DND-41 (cell line): Measurements from ENCODE around the gene FBN1.

ENCODE experiments used
- ATAC-seq: fragments of 200-7000 bp; cut with Tn5 transposase; 3 replicates; pipeline ENCODE4 v1.9.1; 2021; ENCODE audit warnings: low read depth; ENCODE audit not compliant: insufficient read depth
- DNase-seq: peaks from one replicate; pipeline ENCODE4 v3.0.0-alpha.2; 2020
- H2AFZ ChIP-seq: 2 replicates; pipeline ENCODE4 v1.6.0; 2012; ENCODE audit warnings: low read depth, low read length
- H3K27ac ChIP-seq: 2 replicates; pipeline ENCODE4 v1.5.1; 2012; ENCODE audit warnings: low read length, inconsistent platforms
- H3K27me3 ChIP-seq: fragments of 200-600 bp; sonication (generic); 2 replicates; pipeline ENCODE4 v1.6.0; 2012; ENCODE audit warnings: low read length, mild to moderate bottlenecking, inconsistent platforms; ENCODE audit not compliant: insufficient read depth, poor library complexity
- H3K36me3 ChIP-seq: 2 replicates; pipeline ENCODE4 v1.5.1; 2012; ENCODE audit warnings: low read length, inconsistent platforms; ENCODE audit not compliant: insufficient read depth
- H3K4me1 ChIP-seq: 2 replicates; pipeline ENCODE4 v1.5.1; 2012; ENCODE audit warnings: mild to moderate bottlenecking, low read length; ENCODE audit not compliant: insufficient read depth
- H3K4me2 ChIP-seq: 2 replicates; pipeline ENCODE4 v1.6.0; 2012; ENCODE audit warnings: mild to moderate bottlenecking, moderate library complexity, low read length, inconsistent platforms; ENCODE audit not compliant: insufficient read depth
- H3K4me3 ChIP-seq, 2 experiments: fragments of 200-600 bp in 1 of 2; shearing (Covaris generic) in 1 of 2; 2 replicates each; pipeline ENCODE4 v1.5.1; 2012 to 2016; ENCODE audit warnings: inconsistent platforms in 2 of 2, low read length in 2 of 2, mild to moderate bottlenecking in 2 of 2, low read depth in 1 of 2, moderate library complexity in 1 of 2
- H3K79me2 ChIP-seq: 2 replicates; pipeline ENCODE4 v1.6.0; 2012; ENCODE audit warnings: low read length, inconsistent platforms; ENCODE audit not compliant: insufficient read depth
- H3K9ac ChIP-seq: 2 replicates; pipeline ENCODE4 v1.6.0; 2012; ENCODE audit warnings: low read depth, mild to moderate bottlenecking, inconsistent platforms, low read length, moderate library complexity
- H3K9me3 ChIP-seq: 2 replicates; pipeline ENCODE4 v1.5.1; 2012; ENCODE audit warnings: low read length, moderate library complexity, mild to moderate bottlenecking, inconsistent platforms; ENCODE audit not compliant: insufficient read depth, severe bottlenecking
- H4K20me1 ChIP-seq: 2 replicates; pipeline ENCODE4 v1.6.0; 2012; ENCODE audit warnings: low read length; ENCODE audit not compliant: insufficient read depth
- EZH2 ChIP-seq: IDR thresholded peaks from 3 replicates; pipeline ENCODE4 v1.6.1; 2012; ENCODE audit warnings: borderline replicate concordance, low read depth, mild to moderate bottlenecking, moderate library complexity, low read length, inconsistent platforms; ENCODE audit not compliant: severe bottlenecking
- TF ChIP-seq, protein P1 (sequence below): IDR thresholded peaks from 2 replicates; pipeline ENCODE4 v1.5.1; 2012; ENCODE audit warnings: borderline replicate concordance, low read length, moderate library complexity, mild to moderate bottlenecking; ENCODE audit not compliant: poor library complexity, severe bottlenecking; ENCODE audit errors: extremely low read depth

Gene FBN1

GRCh38 chr15:48471073-48471472 lies 174.4 kb downstream of the FBN1 start:
- no peak overlapping the region for H2AFZ ChIP-seq
- ATAC-seq (no peak), DNase-seq (no peak)
- no peaks in the 10 kb centered on the region for H3K36me3 ChIP-seq
- no peak for TF ChIP-seq EZH2
- TF ChIP-seq, protein P1, sequence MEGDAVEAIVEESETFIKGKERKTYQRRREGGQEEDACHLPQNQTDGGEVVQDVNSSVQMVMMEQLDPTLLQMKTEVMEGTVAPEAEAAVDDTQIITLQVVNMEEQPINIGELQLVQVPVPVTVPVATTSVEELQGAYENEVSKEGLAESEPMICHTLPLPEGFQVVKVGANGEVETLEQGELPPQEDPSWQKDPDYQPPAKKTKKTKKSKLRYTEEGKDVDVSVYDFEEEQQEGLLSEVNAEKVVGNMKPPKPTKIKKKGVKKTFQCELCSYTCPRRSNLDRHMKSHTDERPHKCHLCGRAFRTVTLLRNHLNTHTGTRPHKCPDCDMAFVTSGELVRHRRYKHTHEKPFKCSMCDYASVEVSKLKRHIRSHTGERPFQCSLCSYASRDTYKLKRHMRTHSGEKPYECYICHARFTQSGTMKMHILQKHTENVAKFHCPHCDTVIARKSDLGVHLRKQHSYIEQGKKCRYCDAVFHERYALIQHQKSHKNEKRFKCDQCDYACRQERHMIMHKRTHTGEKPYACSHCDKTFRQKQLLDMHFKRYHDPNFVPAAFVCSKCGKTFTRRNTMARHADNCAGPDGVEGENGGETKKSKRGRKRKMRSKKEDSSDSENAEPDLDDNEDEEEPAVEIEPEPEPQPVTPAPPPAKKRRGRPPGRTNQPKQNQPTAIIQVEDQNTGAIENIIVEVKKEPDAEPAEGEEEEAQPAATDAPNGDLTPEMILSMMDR, result no peak
- H3K4me1 ChIP-seq, result no peaks in the 10 kb centered on the region
- H3K4me2 ChIP-seq, result no peak overlapping the region
- no peaks in the 10 kb centered on the region for H3K79me2 ChIP-seq
- no peaks in the 10 kb centered on the region for H3K9me3 ChIP-seq
- H3K27ac ChIP-seq, result no peak overlapping the region
- H3K4me3 ChIP-seq, result no peak overlapping the region
- H3K27me3 ChIP-seq, result no peaks in the 10 kb centered on the region
- H4K20me1 ChIP-seq, result no peaks in the 10 kb centered on the region
- no peak overlapping the region for H3K9ac ChIP-seq

GRCh38 chr15:48470096-48470495 lies 175.4 kb downstream of the FBN1 start:
- no peaks in the 10 kb centered on the region for H3K9me3 ChIP-seq
- H3K27me3 ChIP-seq, result no peaks in the 10 kb centered on the region
- no peaks in the 10 kb centered on the region for H3K4me1 ChIP-seq
- H3K4me2 ChIP-seq, result no peak overlapping the region
- no peaks in the 10 kb centered on the region for H4K20me1 ChIP-seq
- no peak for DNase-seq
- no peaks in the 10 kb centered on the region for H3K79me2 ChIP-seq
- no peak for ATAC-seq
- no peak overlapping the region for H2AFZ ChIP-seq
- H3K4me3 ChIP-seq, result no peak overlapping the region
- no peaks in the 10 kb centered on the region for H3K36me3 ChIP-seq
- no peak overlapping the region for H3K9ac ChIP-seq
- no peak overlapping the region for H3K27ac ChIP-seq
- no peak for TF ChIP-seq EZH2
- TF ChIP-seq, protein P1, result no peak

- Histone ChIP-seq H4K20me1 (no peaks in the 10 kb centered on the region), H3K79me2 (no peaks in the 10 kb centered on the region), H3K9me3 (no peaks in the 10 kb centered on the region), H3K4me1 (no peaks in the 10 kb centered on the region), H3K27ac (no peak overlapping the region), H3K36me3 (no peaks in the 10 kb centered on the region), H2AFZ (no peak overlapping the region), H3K4me3 (no peak overlapping the region), H3K4me2 (no peak overlapping the region), H3K9ac (no peak overlapping the region), H3K27me3 (no peaks in the 10 kb centered on the region)
- DNase-seq (no peak), ATAC-seq (no peak)
- no peak for TF ChIP-seq EZH2
- TF ChIP-seq, protein P1, result no peak
Measured at GRCh38 chr15:48469681-48470080, 175.8 kb downstream of the FBN1 start.

- no peak overlapping the region for H3K9ac ChIP-seq
- TF ChIP-seq, protein P1, result no peak
- no peak for TF ChIP-seq EZH2
- H3K4me1 ChIP-seq, result no peaks in the 10 kb centered on the region
- no peaks in the 10 kb centered on the region for H3K27me3 ChIP-seq
- no peak overlapping the region for H3K4me3 ChIP-seq
- H2AFZ ChIP-seq, result no peak overlapping the region
- no peaks in the 10 kb centered on the region for H4K20me1 ChIP-seq
- no peak for DNase-seq
- H3K79me2 ChIP-seq, result no peaks in the 10 kb centered on the region
- no peaks in the 10 kb centered on the region for H3K36me3 ChIP-seq
- H3K27ac ChIP-seq, result no peak overlapping the region
- no peaks in the 10 kb centered on the region for H3K9me3 ChIP-seq
- no peak overlapping the region for H3K4me2 ChIP-seq
- ATAC-seq, result no peak
Measured at GRCh38 chr15:48469271-48469670, 176.2 kb downstream of the FBN1 start.
